ENCODE data around the gene COL4A2.
A peak's percentile ranks its signal among the peaks of the same experiment; 100 is the strongest.

Gene COL4A2

GRCh38 chr13:110407021-110407420 is 99.9 kb downstream of the COL4A2 start:
- no peak for DNase-seq

DNA sequence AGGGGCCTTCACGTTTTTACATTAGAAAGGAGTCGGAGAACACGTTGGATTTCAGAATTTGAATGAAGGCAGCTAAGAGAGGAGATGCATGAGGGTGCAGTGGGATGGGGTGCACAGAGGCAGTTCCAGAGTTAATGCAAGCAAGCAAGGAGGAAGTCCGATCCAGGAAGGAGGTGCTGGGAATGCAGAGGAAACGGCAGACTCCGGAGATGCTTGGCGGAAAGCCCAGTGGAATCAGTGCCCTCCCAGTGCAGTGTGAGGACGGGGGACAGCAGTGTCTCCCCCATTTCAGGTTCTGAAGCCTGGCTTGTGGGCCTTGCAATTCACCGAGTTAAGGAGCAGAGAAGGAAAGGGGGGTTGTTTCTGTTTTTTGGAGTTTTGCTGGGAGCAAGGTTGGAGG is 100.4 kb downstream of the COL4A2 start:
- no peak for DNase-seq

DNA sequence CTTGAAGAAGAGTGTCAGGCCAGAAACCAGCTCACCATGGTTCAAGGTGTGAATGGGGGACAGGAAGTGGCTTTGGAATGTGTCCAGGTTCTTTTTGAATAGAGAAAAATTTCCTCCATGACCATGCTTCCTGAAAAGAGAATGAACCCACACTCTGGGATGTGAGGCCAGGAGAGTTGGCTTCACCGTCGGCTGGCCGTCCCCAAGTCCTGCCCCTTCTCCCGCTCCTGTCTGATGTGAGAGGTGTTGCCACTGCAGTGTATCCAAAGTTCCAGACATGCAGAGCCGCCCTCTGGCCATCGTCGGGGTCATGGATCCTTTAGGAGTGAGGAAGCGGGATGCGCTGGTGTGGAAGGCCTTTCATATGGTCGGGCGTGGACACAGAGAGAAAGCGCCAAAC is 101.2 kb downstream of the COL4A2 start:
- DNase-seq: no peak

GRCh38 chr13:110409581-110409992 is 102.5 kb downstream of the COL4A2 start:
- DNase-seq: no peak

- no peak for DNase-seq
Observed at GRCh38 chr13:110410000-110410399, 102.9 kb downstream of the COL4A2 start.

GRCh38 chr13:110410936-110411687 is 104.0 kb downstream of the COL4A2 start:
- no peak for DNase-seq

- no peak for DNase-seq
Observed at GRCh38 chr13:110411688-110412059, 104.6 kb downstream of the COL4A2 start.

- peak; percentile 16 for DNase-seq
Observed at GRCh38 chr13:110412132-110412914, 105.2 kb downstream of the COL4A2 start.

GRCh38 chr13:110413016-110413675 is 106.1 kb downstream of the COL4A2 start:
- DNase-seq: no peak

GRCh38 chr13:110413676-110414040 is 106.6 kb downstream of the COL4A2 start:
- no peak for DNase-seq

- DNase-seq: no peak
Observed at GRCh38 chr13:110414283-110414682, 107.2 kb downstream of the COL4A2 start.

DNA sequence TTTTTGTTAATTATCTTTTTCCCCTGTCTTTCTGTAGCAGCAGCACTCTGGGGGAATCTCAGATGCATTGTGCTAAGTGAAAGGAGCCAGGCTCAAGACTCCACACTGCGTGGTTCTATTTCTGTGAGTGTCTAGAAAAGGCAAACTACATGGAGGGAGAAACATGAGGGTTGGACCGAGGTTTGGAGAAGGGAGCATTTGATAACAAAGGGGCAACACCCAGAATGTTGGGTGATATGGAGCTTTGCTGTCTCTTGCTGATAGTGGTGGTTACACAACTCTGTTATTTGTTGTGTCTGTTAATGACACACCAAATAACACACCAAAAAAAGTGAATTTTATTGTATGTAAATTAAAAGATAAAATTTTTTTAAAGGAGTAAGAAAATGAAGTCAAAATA is 107.8 kb downstream of the COL4A2 start:
- no peak for DNase-seq

DNA sequence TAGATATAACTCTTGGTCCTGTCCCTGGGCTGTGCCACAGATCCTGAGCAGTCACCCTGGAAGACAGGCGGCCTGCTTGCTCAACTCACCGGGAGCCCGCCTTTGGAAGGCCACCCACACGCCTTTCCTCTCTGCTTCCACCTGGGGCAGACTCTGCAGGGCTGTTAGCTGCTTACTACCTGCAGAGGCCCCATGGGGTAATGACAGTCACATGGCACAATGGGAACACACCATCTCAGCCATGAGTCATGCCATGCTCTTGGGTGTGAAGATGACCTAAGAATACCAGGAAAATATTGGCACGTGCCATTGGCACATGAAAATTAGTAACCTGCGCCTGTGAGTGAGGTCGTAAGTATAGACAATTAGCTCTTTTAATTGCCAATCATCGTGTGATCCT is 108.6 kb downstream of the COL4A2 start:
- no peak for DNase-seq

- DNase-seq: no peak
Observed at GRCh38 chr13:110416131-110417025, 109.3 kb downstream of the COL4A2 start.

DNA sequence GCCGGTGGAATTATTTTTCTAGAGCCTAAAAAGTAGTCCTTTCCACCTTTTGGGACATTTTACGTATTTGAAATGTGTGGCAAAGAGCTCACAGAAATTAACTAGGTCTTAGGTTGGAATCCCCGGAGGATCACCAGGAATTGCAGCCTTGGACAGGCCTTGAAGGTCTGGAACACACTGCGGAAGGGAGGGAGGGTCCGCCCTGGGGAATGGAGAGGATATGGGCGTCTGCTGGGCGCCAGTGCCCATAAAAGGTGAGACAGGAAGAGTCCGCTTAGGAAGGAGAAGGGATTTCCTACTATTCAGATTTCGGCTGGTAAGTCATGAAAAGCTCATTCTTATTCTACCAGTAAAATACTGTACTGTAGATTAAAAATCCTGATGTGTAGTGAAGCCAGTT is 111.9 kb downstream of the COL4A2 start:
- DNase-seq: no peak

- no peak for DNase-seq
Observed at GRCh38 chr13:110419381-110419791, 112.3 kb downstream of the COL4A2 start.

- DNase-seq: no peak
Observed at GRCh38 chr13:110419946-110420345, 112.9 kb downstream of the COL4A2 start.

DNA sequence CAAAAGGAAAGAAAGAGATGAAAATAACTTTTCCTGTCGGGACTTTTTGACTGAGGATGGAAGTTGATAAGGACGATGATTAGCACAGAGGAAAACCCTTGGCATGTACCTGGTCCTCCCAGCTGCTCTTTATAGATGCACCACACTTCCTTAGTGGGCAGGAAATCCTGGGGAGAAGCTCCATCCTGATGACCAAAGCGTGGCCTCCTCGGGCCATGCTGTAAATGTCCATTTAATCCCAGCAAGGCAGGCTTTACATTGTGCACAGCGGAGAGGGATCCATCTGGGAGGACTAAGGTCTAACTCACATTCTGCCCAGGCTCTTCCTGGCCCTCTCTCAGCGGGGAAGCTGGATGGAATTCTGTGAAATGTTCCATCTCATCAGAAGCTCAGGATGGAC is 113.5 kb downstream of the COL4A2 start:
- no peak for DNase-seq

GRCh38 chr13:110421061-110421460 is 114.0 kb downstream of the COL4A2 start:
- no peak for DNase-seq

DNA sequence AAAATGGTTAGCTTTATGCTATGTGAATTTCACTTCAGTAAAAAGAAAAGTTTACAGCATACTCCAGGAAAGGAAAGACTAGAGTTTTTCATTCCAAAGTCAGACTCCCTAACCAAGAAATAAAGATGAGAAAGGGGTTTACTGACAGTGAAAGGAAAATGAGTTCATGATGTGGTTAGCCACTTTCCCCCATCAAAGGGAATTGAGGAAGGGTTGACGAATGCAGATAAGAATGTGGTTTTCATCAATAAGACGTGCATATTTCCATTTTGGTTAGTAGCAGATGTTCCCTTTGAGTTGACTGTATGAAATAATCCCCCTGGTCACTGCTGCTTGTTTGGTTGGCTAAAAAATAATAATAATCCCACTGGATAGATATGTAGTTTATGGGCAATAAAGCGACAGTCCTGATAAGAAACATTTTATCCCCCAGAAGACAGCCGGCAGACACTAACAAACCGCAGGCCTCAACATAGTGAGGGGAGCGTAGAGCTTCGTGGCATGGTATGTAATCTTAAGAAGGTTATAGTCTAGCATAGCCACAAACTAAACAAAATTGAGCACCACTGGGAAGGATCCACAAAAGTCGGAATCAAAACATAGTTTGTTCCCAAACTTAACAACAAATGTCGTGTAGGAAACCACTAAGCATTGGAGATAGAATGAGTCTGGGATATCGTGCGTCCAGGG is 114.8 kb downstream of the COL4A2 start:
- no peak for DNase-seq

- DNase-seq: no peak
Observed at GRCh38 chr13:110422913-110423688, 116.0 kb downstream of the COL4A2 start.
